NT2/D1 (cell line): Measurements from ENCODE around the gene ICA1.
"Not testable (repeated sequence)": the region's sequence is repeated elsewhere in the genome, so short reads cannot be mapped to it uniquely, and the experiment has no call there.

Source experiments
- SUZ12 ChIP-seq: IDR thresholded peaks from 2 replicates; pipeline ENCODE4 v1.6.1; 2011; ENCODE audit not compliant: insufficient read length, insufficient read depth; ENCODE audit errors: extremely low read depth
- YY1 ChIP-seq: IDR thresholded peaks from 2 replicates; pipeline ENCODE4 v1.6.1; 2011; ENCODE audit not compliant: insufficient read length, insufficient read depth
- ZNF274 ChIP-seq: IDR thresholded peaks from 2 replicates; pipeline ENCODE4 v1.6.1; 2011; ENCODE audit warnings: mild to moderate bottlenecking, low read depth, low read length

DNA sequence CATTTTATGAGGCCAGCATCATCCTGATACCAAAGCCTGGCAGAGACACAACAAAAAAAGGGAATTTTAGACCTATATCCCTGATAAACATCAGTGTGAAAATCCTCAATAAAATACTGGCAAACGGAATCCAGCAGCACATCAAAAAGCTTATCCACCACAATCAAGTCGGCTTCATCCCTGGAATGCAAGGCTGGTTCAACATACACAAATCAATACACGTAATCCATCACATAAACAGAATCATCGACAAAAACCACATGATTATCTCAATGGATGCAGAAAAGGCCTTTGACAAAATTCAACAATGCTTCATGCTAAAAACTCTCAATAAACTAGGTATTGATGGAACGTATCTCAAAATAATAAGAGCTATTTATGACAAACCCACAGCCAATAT lies 18.9 kb downstream of the ICA1 start:
- TF ChIP-seq ZNF274, SUZ12, YY1: not testable (repeated sequence)
